NCI-H1436 treated with DMSO at 0.1 percent for 48 hours (cell line): Measurements from ENCODE around the gene SLC2A13.
"Not testable (repeated sequence)": the region's sequence is repeated elsewhere in the genome, so short reads cannot be mapped to it uniquely, and the experiment has no call there.

Source experiments
- DNase-seq: peaks from one replicate; lab custom pipeline; 2025; lab: John Stamatoyannopoulos, UW

The SLC2A13 gene

GRCh38 chr12:39928181-39928899, 177.5 kb downstream of the SLC2A13 start:
- no peak for DNase-seq

GRCh38 chr12:39923364-39923763, 182.5 kb downstream of the SLC2A13 start:
- DNase-seq, result no peak

- not testable (repeated sequence) for DNase-seq
These were observed 183.3 kb downstream of the SLC2A13 start for GRCh38 chr12:39922598-39922997.

- DNase-seq, result no peak
These were observed 185.2 kb downstream of the SLC2A13 start for GRCh38 chr12:39920647-39921046.

GRCh38 chr12:39920222-39920621, 185.7 kb downstream of the SLC2A13 start:
- DNase-seq, result no peak

GRCh38 chr12:39919790-39920189, 186.1 kb downstream of the SLC2A13 start:
- no peak for DNase-seq

- no peak for DNase-seq
These were observed 190.6 kb downstream of the SLC2A13 start for GRCh38 chr12:39915249-39915648.

GRCh38 chr12:39912211-39912980, 193.5 kb downstream of the SLC2A13 start:
- DNase-seq, result no peak

- no peak for DNase-seq
These were observed 199.6 kb downstream of the SLC2A13 start for GRCh38 chr12:39906237-39906636.

- DNase-seq, result no peak
These were observed 200.7 kb downstream of the SLC2A13 start for GRCh38 chr12:39905152-39905551.

- DNase-seq, result no peak
These were observed 203.1 kb downstream of the SLC2A13 start for GRCh38 chr12:39902821-39903220.

- DNase-seq, result no peak
These were observed 208.6 kb downstream of the SLC2A13 start for GRCh38 chr12:39897315-39897714.

- DNase-seq, result not testable (repeated sequence)
These were observed 212.5 kb downstream of the SLC2A13 start for GRCh38 chr12:39893388-39893787.

- DNase-seq, result no peak
These were observed 213.7 kb downstream of the SLC2A13 start for GRCh38 chr12:39892146-39892545.

GRCh38 chr12:39887856-39888255, 218.0 kb downstream of the SLC2A13 start:
- no peak for DNase-seq

- no peak for DNase-seq
These were observed 219.8 kb downstream of the SLC2A13 start for GRCh38 chr12:39886106-39886505.

GRCh38 chr12:39884616-39885125, 221.2 kb downstream of the SLC2A13 start:
- no peak for DNase-seq

- DNase-seq, result no peak
These were observed 222.5 kb downstream of the SLC2A13 start for GRCh38 chr12:39883411-39883810.

GRCh38 chr12:39878753-39879152, 227.1 kb downstream of the SLC2A13 start:
- no peak for DNase-seq

GRCh38 chr12:39875721-39876120, 230.2 kb downstream of the SLC2A13 start:
- no peak for DNase-seq

- DNase-seq, result no peak
These were observed 231.1 kb downstream of the SLC2A13 start for GRCh38 chr12:39874785-39875184.

- DNase-seq, result no peak
These were observed 232.8 kb downstream of the SLC2A13 start for GRCh38 chr12:39873065-39873464.

- DNase-seq, result no peak
These were observed 233.5 kb downstream of the SLC2A13 start for GRCh38 chr12:39872425-39872824.
